Neutrophil (primary cell): ENCODE measurements around the gene MEIOB.
"Not testable (repeated sequence)": the region's sequence is repeated elsewhere in the genome, so short reads cannot be mapped to it uniquely, and the experiment has no call there.

ENCODE experiments used
- H3K27ac ChIP-seq: fragments of 200-600 bp; sonication (generic); 2 replicates; pipeline ENCODE4 v1.5.1; 2016; ENCODE audit warnings: mild to moderate bottlenecking, moderate library complexity
- H3K27me3 ChIP-seq: fragments of 200-600 bp; sonication (generic); 2 replicates; pipeline ENCODE4 v1.6.0; 2016; ENCODE audit warnings: mild to moderate bottlenecking
- H3K36me3 ChIP-seq: fragments of 200-600 bp; sonication (generic); 2 replicates; pipeline ENCODE4 v1.5.1; 2017
- H3K4me1 ChIP-seq, 2 experiments: fragments of 200-600 bp in 1 of 2; sonication (generic) in 1 of 2; 1 replicate in 1 of 2; 2 replicates in 1 of 2; pipeline versions ENCODE4 v1.5.1 to v1.6.1; 2013 to 2016; ENCODE audit warnings: low read depth in 1 of 2, low read length in 1 of 2, mild to moderate bottlenecking in 1 of 2, moderate library complexity in 1 of 2; ENCODE audit not compliant: control insufficient read depth in 1 of 2, insufficient read depth in 1 of 2
- H3K4me3 ChIP-seq, 2 experiments: fragments of 200-600 bp in 1 of 2; sonication (generic) in 1 of 2; 1 replicate in 1 of 2; 2 replicates in 1 of 2; pipeline ENCODE4 v1.5.1; 2013 to 2016; ENCODE audit warnings: low read depth in 1 of 2, low read length in 1 of 2, mild to moderate bottlenecking in 1 of 2, moderate library complexity in 1 of 2
- H3K9me3 ChIP-seq: fragments of 200-600 bp; sonication (generic); 2 replicates; pipeline ENCODE4 v1.5.1; 2016
- TF ChIP-seq, protein P1 (sequence below): fragments of 200-600 bp; sonication (generic); IDR thresholded peaks from 2 replicates; pipeline ENCODE4 v1.5.1; 2016; ENCODE audit warnings: antibody characterized with exemption

The MEIOB gene

DNA sequence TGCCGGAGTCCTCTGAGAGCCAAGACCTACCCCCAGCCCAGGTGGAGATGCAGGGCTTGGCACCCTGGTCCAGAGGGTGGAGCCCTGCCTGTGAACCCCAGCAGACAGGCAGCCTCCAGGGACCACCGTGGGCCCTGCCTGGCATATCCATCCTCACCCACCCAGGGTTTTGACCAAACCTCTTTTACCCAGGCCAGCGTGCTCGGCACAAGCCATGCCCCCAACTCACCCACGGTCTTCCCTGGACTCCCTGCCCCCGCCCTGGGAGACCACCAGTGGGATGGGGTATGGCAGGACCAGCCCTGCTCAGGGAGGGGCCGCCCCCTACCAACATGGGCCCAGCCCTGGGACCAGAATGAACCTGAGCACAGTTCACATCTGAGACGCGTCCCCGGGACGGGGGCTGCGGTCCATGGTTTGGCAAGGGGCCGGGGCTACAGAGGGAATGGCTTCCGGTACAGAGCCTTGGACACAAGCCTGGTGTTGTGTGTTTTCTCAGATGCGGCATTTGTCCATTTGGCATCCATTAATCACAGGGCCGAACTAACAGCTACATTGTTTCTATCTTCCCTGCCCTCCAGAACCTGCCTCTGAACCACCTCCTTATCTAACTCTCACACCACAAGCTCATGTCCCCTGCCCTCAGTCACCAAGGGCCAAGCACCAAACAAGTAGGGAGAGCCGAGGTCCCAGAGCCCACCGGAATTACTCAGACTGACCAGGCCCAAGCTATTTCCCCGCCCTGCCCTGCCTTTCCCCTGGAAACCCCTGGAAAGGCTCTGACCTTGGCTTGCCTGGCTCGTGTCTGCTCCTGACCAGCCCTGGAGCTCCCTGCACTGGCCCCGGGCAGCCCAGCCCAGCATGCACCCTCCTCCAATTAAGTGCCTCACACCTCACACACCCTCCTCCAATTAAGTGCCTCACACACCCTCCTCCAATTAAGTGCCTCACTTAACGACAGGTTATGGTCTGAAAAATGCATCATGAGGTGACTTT is 32.2 kb upstream of the MEIOB start:
- no peaks in the 10 kb centered on the region for H3K36me3 ChIP-seq
- no peaks in the 10 kb centered on the region for H3K4me1 ChIP-seq
- H3K27ac ChIP-seq = no peak overlapping the region
- H3K4me3 ChIP-seq = no peak overlapping the region
- H3K9me3 ChIP-seq = no peaks in the 10 kb centered on the region
- TF ChIP-seq, protein P1, sequence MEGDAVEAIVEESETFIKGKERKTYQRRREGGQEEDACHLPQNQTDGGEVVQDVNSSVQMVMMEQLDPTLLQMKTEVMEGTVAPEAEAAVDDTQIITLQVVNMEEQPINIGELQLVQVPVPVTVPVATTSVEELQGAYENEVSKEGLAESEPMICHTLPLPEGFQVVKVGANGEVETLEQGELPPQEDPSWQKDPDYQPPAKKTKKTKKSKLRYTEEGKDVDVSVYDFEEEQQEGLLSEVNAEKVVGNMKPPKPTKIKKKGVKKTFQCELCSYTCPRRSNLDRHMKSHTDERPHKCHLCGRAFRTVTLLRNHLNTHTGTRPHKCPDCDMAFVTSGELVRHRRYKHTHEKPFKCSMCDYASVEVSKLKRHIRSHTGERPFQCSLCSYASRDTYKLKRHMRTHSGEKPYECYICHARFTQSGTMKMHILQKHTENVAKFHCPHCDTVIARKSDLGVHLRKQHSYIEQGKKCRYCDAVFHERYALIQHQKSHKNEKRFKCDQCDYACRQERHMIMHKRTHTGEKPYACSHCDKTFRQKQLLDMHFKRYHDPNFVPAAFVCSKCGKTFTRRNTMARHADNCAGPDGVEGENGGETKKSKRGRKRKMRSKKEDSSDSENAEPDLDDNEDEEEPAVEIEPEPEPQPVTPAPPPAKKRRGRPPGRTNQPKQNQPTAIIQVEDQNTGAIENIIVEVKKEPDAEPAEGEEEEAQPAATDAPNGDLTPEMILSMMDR = no peak
- peaks cover 70% of the 10 kb centered on the region for H3K27me3 ChIP-seq

DNA sequence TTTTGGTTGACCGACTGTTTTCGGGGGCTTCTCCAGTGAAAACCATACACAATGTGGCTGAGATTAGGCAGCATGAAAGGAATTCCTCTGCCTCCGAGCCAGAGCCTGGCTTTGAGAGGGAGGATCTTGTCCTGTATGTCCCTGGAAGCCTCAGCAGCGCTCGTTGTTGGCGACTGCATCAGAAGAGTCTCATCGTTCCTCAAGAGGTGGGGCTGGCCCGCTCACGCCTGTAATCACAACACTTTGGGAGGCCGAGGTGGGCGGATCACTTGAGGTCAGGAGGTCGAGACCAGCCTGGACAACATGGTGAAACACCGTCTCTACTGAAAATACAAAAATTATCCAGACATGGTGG is 31.2 kb upstream of the MEIOB start:
- Histone ChIP-seq H3K9me3 (no peaks in the 10 kb centered on the region), H3K4me1 (no peaks in the 10 kb centered on the region), H3K27me3 (peaks cover 68% of the 10 kb centered on the region), H3K4me3 (no peak overlapping the region), H3K27ac (no peak overlapping the region), H3K36me3 (no peaks in the 10 kb centered on the region)
- TF ChIP-seq, protein P1 = no peak

DNA sequence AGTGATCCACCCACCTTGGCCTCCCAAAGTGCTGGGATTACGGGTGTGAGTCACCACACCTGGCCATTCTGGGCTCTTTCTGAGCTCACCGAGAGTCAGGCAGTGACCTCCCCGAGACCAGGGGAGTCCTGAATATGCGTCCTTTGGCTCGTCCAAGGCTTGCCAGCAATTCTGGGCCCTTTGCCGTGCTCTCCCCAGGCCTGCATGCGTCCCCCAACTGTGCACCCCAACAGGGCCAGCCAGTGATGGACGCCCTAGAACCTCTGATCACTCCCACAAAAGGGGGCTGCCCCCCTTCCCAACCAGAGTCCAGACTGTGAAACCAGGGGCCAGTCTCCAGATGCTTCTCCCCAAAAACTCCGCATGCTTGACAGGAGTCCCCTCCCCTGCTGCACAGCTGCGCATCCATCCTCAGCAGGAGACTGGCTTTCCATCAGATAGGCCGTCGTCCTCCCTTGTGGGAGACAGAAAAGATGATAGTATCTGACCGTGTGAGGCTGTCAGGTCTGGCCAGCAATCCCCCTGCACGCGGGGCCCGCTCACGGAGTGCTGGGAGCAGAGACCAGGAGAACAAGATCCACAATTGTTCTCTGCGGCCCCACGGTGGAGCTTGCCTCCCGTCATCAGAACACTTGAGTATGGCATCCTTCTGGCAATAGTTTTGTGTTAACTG is 30.7 kb upstream of the MEIOB start:
- no peaks in the 10 kb centered on the region for H3K36me3 ChIP-seq
- no peaks in the 10 kb centered on the region for H3K4me1 ChIP-seq
- H3K27me3 ChIP-seq = peaks cover 68% of the 10 kb centered on the region
- no peaks in the 10 kb centered on the region for H3K9me3 ChIP-seq
- H3K4me3 ChIP-seq = no peak overlapping the region
- TF ChIP-seq, protein P1 = no peak
- no peak overlapping the region for H3K27ac ChIP-seq

DNA sequence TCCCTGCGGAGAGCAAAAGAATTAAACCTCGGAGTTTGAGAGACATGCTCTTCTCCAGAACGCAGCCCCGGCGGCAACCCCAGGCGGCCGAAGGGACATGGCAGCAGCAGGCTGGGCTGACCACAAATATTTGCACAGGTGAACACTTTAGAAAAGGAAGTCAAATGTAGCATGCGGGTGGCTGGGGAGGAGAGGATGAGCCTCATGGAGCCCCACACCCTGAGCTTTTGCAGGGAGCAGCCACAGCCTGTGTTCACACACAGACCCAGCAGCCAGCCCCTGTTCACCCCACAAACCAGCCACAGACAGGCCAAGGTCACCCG is 28.4 kb upstream of the MEIOB start:
- H3K27ac ChIP-seq = no peak overlapping the region
- no peaks in the 10 kb centered on the region for H3K36me3 ChIP-seq
- H3K4me3 ChIP-seq = no peak overlapping the region
- H3K9me3 ChIP-seq = no peaks in the 10 kb centered on the region
- peaks cover 63% of the 10 kb centered on the region for H3K27me3 ChIP-seq
- H3K4me1 ChIP-seq = no peaks in the 10 kb centered on the region
- TF ChIP-seq, protein P1 = no peak

DNA sequence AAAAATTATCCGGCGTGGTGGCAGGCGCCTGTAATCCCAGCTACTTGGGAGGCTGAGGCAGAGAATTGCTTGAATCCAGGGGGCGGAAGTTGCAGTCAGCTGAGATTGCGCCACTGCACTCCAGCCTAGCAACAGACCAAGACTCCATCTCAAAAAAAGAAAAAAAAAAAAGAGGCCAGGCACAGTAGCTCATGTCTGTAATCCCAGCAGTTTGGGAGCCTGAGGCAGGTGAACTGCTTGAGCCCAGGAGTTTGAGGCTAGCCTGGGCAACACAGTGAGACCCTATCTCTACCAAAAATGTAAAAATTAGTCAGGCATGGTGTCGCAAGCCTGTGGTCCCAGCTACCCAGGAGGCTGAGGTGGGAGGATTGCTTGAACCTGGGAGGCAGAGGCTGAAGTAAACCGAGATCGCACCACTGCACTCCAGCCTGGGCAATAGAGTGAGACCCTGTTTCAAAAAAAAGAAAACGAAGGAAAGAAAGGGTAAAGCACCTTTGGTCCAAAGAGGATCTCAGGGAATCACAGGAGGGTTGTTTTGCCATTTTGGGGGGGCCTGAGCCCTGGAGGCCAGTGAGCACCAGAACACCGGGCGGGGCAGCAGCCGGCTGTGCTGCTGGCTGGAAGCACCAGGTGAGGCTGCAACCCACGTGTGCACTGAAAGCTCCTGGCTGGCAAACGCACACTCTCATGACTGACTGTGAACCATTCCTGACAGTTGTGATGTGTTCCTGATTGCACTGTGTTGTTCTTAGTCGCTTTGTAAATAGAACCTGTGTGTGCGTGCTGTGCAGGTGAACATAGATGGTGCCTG is 27.9 kb upstream of the MEIOB start:
- H3K27me3 ChIP-seq = peaks cover 58% of the 10 kb centered on the region
- no peaks in the 10 kb centered on the region for H3K36me3 ChIP-seq
- H3K4me1 ChIP-seq = no peaks in the 10 kb centered on the region
- no peaks in the 10 kb centered on the region for H3K9me3 ChIP-seq
- no peak overlapping the region for H3K4me3 ChIP-seq
- TF ChIP-seq, protein P1 = no peak
- H3K27ac ChIP-seq = no peak overlapping the region

DNA sequence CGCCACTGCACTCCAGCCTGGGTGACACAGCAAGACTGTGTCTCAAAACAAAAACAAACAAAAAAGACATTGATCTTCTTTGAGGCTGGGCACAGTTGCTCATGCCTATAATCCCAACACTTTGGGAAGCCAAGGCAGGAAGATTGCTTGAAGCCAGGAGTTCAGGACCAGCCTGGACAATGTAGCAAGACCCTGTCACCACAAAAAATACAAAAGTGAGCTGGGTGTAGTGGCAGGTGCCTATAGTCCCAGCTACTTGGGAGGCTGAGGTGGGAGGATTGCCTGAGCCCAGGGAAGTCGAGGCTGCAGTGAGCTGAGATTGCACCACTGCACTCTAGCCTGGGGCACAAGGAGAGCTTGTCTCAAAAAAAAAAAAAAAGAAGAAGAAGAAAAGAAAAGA is 25.7 kb upstream of the MEIOB start:
- H3K4me3 ChIP-seq, H3K27ac ChIP-seq, H3K9me3 ChIP-seq, H3K4me1 ChIP-seq, H3K36me3 ChIP-seq: not testable (repeated sequence)
- H3K27me3 ChIP-seq = peaks cover 62% of the 10 kb centered on the region
